Endothelial cell of umbilical vein (primary cell): ENCODE measurements around the gene APEX1. TPM values are rescaled to one million over a fixed set of nuclear protein-coding genes. Genes with fewer than 3 reads are reported as not detected.
"Not testable (repeated sequence)": the region's sequence is repeated elsewhere in the genome, so short reads cannot be mapped to it uniquely, and the experiment has no call there.

Experiments used
- BruUV-seq: library from RNA; stranded (reverse); fragments of 400-500 nt; replicated peaks from 2 replicates; lab custom pipeline; 2021; lab: Mats Ljungman, UMichigan
- CTCF ChIA-PET: fragments of 300-600, 350-600 bp; sonication (Branson Sonifier 250); formaldehyde crosslinking; loops from one replicate; lab custom pipeline; 2021; ENCODE audit warnings: antibody characterized with exemption, inconsistent platforms; lab: Charles Lee
- POLR2A ChIA-PET: fragments of 300-600, 350-600 bp; sonication (Branson Sonifier 250); formaldehyde crosslinking; loops from one replicate; lab custom pipeline; 2021; ENCODE audit warnings: antibody characterized with exemption, inconsistent platforms; lab: Charles Lee
- DNase-seq: peaks from one replicate; pipeline ENCODE4 v3.0.0-alpha.2; 2011; ENCODE audit warnings: low read depth, low spot score
- FAIRE-seq: peaks from 2 replicates; lab custom pipeline; 2011; peaks lifted over from hg19 to GRCh38; lab: Jason Lieb, UNC
- H2AFZ ChIP-seq: 2 replicates; pipeline ENCODE4 v1.6.0; 2012; ENCODE audit warnings: low read depth, low read length, control low read depth, inconsistent platforms
- H3K27ac ChIP-seq: 2 replicates; pipeline ENCODE4 v1.5.1; 2011; ENCODE audit warnings: low read depth, mild to moderate bottlenecking, control low read depth, low read length, moderate library complexity; ENCODE audit not compliant: insufficient read depth
- H3K27me3 ChIP-seq, 2 experiments: 2 replicates each; pipeline versions ENCODE4 v1.6.0 to v1.6.1; 2011; ENCODE audit warnings: low read length in 2 of 2, mixed read lengths in 1 of 2; ENCODE audit not compliant: control insufficient read depth in 2 of 2, insufficient read depth in 2 of 2
- H3K36me3 ChIP-seq, 2 experiments: 2 replicates in 1 of 2; 3 replicates in 1 of 2; pipeline ENCODE4 v1.5.1; 2011; ENCODE audit warnings: low read length in 2 of 2, mild to moderate bottlenecking in 1 of 2, moderate library complexity in 1 of 2; ENCODE audit not compliant: control insufficient read depth in 2 of 2, insufficient read depth in 2 of 2; ENCODE audit errors: extremely low read depth in 1 of 2
- H3K4me1 ChIP-seq: 3 replicates; pipeline ENCODE4 v1.5.1; 2011; ENCODE audit warnings: mild to moderate bottlenecking, low read length; ENCODE audit not compliant: control insufficient read depth, insufficient read depth; ENCODE audit errors: extremely low read depth
- H3K4me2 ChIP-seq: 2 replicates; pipeline ENCODE4 v1.6.1; 2011; ENCODE audit warnings: low read length, control low read depth, mixed read lengths; ENCODE audit not compliant: insufficient read depth
- H3K4me3 ChIP-seq, 3 experiments: fragments of 200-600 bp in 1 of 3; sonication (generic), shearing (Covaris generic) in 1 of 3; replicated peaks in 1 of 3; 2 replicates each; pipeline ENCODE4 v1.5.1; 2011 to 2016; ENCODE audit warnings: control low read depth in 3 of 3, low read length in 3 of 3, mild to moderate bottlenecking in 2 of 3, inconsistent platforms in 1 of 3, low read depth in 1 of 3, moderate library complexity in 1 of 3; ENCODE audit not compliant: insufficient read depth in 1 of 3
- H3K79me2 ChIP-seq: 2 replicates; pipeline ENCODE4 v1.6.0; 2012; ENCODE audit warnings: low read length, inconsistent platforms; ENCODE audit not compliant: control insufficient read depth, insufficient read depth
- H3K9ac ChIP-seq: replicated peaks from 2 replicates; pipeline ENCODE3; 2011; ENCODE audit warnings: low read length, control low read depth; ENCODE audit not compliant: insufficient read depth; ENCODE audit errors: extremely low read depth
- H3K9me1 ChIP-seq: replicated peaks from 3 replicates; pipeline ENCODE4 v1.6.0; 2011; ENCODE audit warnings: mild to moderate bottlenecking, low read length; ENCODE audit not compliant: control insufficient read depth, insufficient read depth; ENCODE audit errors: extremely low read depth
- H3K9me3 ChIP-seq: replicated peaks from 2 replicates; pipeline ENCODE4 v1.5.1; 2012; ENCODE audit warnings: low read length, inconsistent platforms; ENCODE audit not compliant: control insufficient read depth, insufficient read depth
- H4K20me1 ChIP-seq: replicated peaks from 2 replicates; pipeline ENCODE3; 2011; ENCODE audit warnings: mild to moderate bottlenecking, low read length; ENCODE audit not compliant: control insufficient read depth, insufficient read depth; ENCODE audit errors: extremely low read depth
- FOS ChIP-seq: IDR thresholded peaks from 2 replicates; pipeline ENCODE4 v1.6.1; 2011; ENCODE audit warnings: mild to moderate bottlenecking, low read length, moderate library complexity, borderline replicate concordance; ENCODE audit not compliant: insufficient read depth
- JUN ChIP-seq: IDR thresholded peaks from 2 replicates; pipeline ENCODE4 v1.6.1; 2011; ENCODE audit warnings: borderline replicate concordance, low read depth; ENCODE audit not compliant: insufficient read length, insufficient read depth
- MAX ChIP-seq: IDR thresholded peaks from 2 replicates; pipeline ENCODE4 v1.6.1; 2011; ENCODE audit not compliant: insufficient read depth, insufficient read length
- MYC ChIP-seq: IDR thresholded peaks from one replicate; pipeline ENCODE4 v1.6.1; 2011; ENCODE audit warnings: mild to moderate bottlenecking, low read depth, low read length
- POLR2A ChIP-seq: IDR thresholded peaks from 2 replicates; pipeline ENCODE4 v1.6.1; 2012; ENCODE audit warnings: low read depth, mild to moderate bottlenecking, control low read depth, low read length
- dilution Hi-C: fragments of 300-500 bp; cut with MboI; formaldehyde crosslinking; loops from one replicate; pipeline ENCODE4 v1.15.0; 2019; ENCODE audit warnings: low sequenced_read_pairs; ENCODE audit not compliant: extremely low pct_ligation_motif_present
- intact Hi-C: fragments of 100-400 bp; cut with micrococcal nuclease; formaldehyde crosslinking; loops from one replicate; pipeline ENCODE4 v1.10.0; 2022
- polyA plus RNA-seq, 4 experiments: library from polyadenylated mRNA; depleted of rRNA in 3 of 4; stranded (reverse) in 3 of 4; unstranded in 1 of 4; fragments of >200 nt; gene quantifications; 2 replicates each; pipeline versions ENCODE4 v1.2.1 to v1.2.3, GENCODE V29; 2011 to 2012; ENCODE audit warnings: missing spikeins in 1 of 4
- total RNA-seq: library from RNA; stranded (reverse); gene quantifications from 2 replicates; pipeline ENCODE4 v1.2.3, GENCODE V29; 2021

APEX1 gene
- total and polyA plus RNA-seq, 2 donors (not counting 3 experiments of a cell fraction or from before 2014, with no cell fraction given) = 231 to 304 TPM

DNA sequence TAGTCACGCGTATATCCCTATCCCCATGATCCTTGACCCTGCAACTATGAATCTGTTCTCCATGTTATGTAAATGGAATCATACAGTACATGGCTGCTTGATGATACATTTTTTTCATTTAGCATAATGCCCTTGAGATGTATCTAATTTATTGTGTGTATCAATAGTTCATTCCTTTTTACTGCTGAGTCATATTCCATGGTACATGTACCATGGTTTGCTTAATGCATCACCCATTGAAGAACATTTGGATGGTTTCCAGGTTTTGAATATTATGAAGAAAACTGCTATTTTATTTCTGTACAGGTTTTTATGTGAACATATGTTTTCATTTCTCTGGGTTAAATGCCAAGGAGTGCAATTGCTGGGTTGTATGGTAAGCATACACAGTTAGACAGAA, 46.3 kb downstream of the APEX1 start:
- peaks cover 37% of the 10 kb centered on the region for H3K4me1 ChIP-seq
- no TSS peak for BruUV-seq
- intact Hi-C loops (no loop called here), dilution Hi-C loops (no loop called here)
- DNase-seq = peak; percentile 45
- no peak overlapping the region for H3K4me2 ChIP-seq
- no peak overlapping the region for H3K9ac ChIP-seq
- no peak overlapping the region for H3K4me3 ChIP-seq
- H3K36me3 ChIP-seq = no peaks in the 10 kb centered on the region
- H4K20me1 ChIP-seq = no peaks in the 10 kb centered on the region
- no peak overlapping the region for H2AFZ ChIP-seq
- no peak for FAIRE-seq
- no peak for TF ChIP-seq POLR2A
- peak; percentile 76 for TF ChIP-seq JUN
- peak; percentile 87 for TF ChIP-seq FOS
- no peak for TF ChIP-seq MAX
- H3K27ac ChIP-seq = peak overlapping the region; percentile 13
- POLR2A ChIA-PET = no interaction called here
- H3K9me3 ChIP-seq = no peaks in the 10 kb centered on the region
- H3K9me1 ChIP-seq = no peaks in the 10 kb centered on the region
- CTCF ChIA-PET = no interaction called here
- no peaks in the 10 kb centered on the region for H3K79me2 ChIP-seq
- H3K27me3 ChIP-seq = no peaks in the 10 kb centered on the region

GRCh38 chr14:20503898-20504297, 48.9 kb downstream of the APEX1 start:
- TF ChIP-seq MYC (no peak), MAX (peak; percentile 54)
- H3K9ac ChIP-seq = no peak overlapping the region
- DNase-seq = peak; percentile 79
- CTCF ChIA-PET = no interaction called here
- H3K79me2 ChIP-seq = no peaks in the 10 kb centered on the region
- intact Hi-C loops = no loop called here
- H3K27ac ChIP-seq = no peak overlapping the region
- H4K20me1 ChIP-seq = no peaks in the 10 kb centered on the region
- H3K9me3 ChIP-seq = no peaks in the 10 kb centered on the region
- POLR2A ChIA-PET = no interaction called here
- H3K4me1 ChIP-seq = peaks cover 28% of the 10 kb centered on the region
- H2AFZ ChIP-seq = peak overlapping the region; percentile 70
- dilution Hi-C loops = no loop called here
- no TSS peak for BruUV-seq
- no peaks in the 10 kb centered on the region for H3K9me1 ChIP-seq
- no peaks in the 10 kb centered on the region for H3K27me3 ChIP-seq
- no peaks in the 10 kb centered on the region for H3K36me3 ChIP-seq
- FAIRE-seq = no peak
- H3K4me2 ChIP-seq = peak overlapping the region; percentile 25
- H3K4me3 ChIP-seq = no peak overlapping the region

DNA sequence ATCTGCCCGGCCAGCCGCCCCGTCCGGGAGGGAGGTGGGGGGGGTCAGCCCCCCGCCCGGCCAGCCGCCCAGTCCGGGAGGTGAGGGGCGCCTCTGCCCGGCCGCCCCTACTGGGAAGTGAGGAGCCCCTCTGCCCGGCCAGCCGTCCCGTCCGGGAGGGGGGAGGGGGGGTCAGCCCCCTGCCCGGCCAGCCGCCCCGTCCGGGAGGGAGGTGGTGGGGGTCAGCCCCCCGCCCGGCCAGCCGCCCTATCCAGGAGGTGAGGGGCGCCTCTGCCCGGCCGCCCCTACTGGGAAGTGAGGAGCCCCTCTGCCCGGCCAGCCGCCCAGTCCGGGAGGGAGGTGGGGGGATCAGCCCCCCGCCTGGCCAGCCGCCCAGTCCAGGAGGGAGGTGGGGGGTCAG, 51.2 kb downstream of the APEX1 start:
- BruUV-seq, H4K20me1 ChIP-seq, H3K4me2 ChIP-seq, H3K4me3 ChIP-seq, POLR2A ChIA-PET, H2AFZ ChIP-seq, DNase-seq, H3K79me2 ChIP-seq, dilution Hi-C loops, H3K9me3 ChIP-seq, H3K36me3 ChIP-seq, H3K27ac ChIP-seq, H3K27me3 ChIP-seq, H3K9me1 ChIP-seq, FAIRE-seq, CTCF ChIA-PET, intact Hi-C loops, H3K9ac ChIP-seq: not testable (repeated sequence)
- peaks cover 14% of the 10 kb centered on the region for H3K4me1 ChIP-seq
